Activated CD8-positive, alpha-beta memory T cell treated with anti-CD3 and anti-CD28 coated beads for 4 hours (primary cell): ENCODE data around the gene CLDN15.
"Not testable (repeated sequence)": the region's sequence is repeated elsewhere in the genome, so short reads cannot be mapped to it uniquely, and the experiment has no call there.

Experiments used
- DNase-seq, 2 donors: peaks; one replicate each; pipeline ENCODE4 v3.0.0-alpha.2; 2020; ENCODE audit warnings: low read depth in 2 of 2

Gene CLDN15

GRCh38 chr7:101200504-101200861, 37.1 kb downstream of the CLDN15 start:
- no peak for DNase-seq

GRCh38 chr7:101199522-101199921, 38.1 kb downstream of the CLDN15 start:
- DNase-seq = not testable (repeated sequence)

- no peak for DNase-seq
Measured at GRCh38 chr7:101198476-101198875, 39.1 kb downstream of the CLDN15 start.

- no peak for DNase-seq
Measured at GRCh38 chr7:101197991-101198390, 39.6 kb downstream of the CLDN15 start.

DNA sequence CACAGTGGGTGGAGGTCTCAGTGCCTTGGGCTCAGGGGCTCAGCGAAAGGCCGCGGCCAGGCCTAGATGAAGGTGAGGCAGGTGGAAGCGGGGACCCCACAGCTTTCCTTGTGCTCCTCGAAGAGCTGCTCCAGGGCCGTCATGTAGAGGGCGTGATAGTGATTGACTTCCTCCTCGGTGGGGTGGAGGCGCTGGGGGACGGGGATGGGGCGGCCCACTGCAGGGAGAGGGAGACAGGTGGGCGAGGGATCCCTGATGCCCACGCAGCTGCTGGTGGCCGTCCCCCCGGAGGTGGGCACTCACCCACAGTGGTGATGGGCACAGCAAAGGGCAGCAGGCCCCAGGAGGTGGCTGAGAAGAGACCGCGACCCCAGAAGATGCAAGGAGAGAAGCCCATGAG, 41.7 kb downstream of the CLDN15 start:
- DNase-seq = no peak

GRCh38 chr7:101189109-101189508, 48.5 kb downstream of the CLDN15 start:
- DNase-seq = no peak

GRCh38 chr7:101186844-101187428, 50.7 kb downstream of the CLDN15 start:
- no peak for DNase-seq

- DNase-seq = no peak
Measured at GRCh38 chr7:101186194-101186593, 51.4 kb downstream of the CLDN15 start.

DNA sequence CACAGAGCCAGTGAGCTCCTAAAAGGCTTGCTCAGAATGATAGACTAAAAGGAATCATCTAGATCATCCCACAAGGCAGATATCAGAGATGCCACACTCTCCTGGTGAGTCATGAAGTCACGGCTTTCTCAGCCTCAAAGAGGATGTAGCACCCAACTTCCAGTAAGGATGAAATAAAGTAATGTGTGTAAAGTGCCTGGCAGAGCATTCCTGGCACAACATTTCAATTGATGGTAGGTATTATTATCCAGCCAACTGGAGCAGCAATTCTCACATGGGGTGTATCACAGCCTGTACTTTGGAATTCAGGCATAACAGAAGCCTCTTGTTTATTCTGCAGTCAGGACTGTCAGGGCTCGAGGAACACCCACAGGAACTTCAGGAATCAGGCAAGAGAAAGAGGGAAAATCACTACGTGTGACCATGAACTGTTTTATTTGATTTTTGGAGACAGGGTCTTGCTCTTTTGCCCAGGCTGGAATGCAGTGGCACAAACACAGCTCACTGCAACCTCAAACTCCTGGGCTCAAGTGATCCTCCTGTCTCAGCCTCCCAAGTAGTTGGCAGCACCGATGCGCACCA, 52.3 kb downstream of the CLDN15 start:
- DNase-seq = no peak
